ENCODE data around the gene ARHGAP45.
A peak's percentile ranks its signal among the peaks of the same experiment; 100 is the strongest.
"Not testable (repeated sequence)": the region's sequence is repeated elsewhere in the genome, so short reads cannot be mapped to it uniquely, and the experiment has no call there.

ARHGAP45 gene, protein sequence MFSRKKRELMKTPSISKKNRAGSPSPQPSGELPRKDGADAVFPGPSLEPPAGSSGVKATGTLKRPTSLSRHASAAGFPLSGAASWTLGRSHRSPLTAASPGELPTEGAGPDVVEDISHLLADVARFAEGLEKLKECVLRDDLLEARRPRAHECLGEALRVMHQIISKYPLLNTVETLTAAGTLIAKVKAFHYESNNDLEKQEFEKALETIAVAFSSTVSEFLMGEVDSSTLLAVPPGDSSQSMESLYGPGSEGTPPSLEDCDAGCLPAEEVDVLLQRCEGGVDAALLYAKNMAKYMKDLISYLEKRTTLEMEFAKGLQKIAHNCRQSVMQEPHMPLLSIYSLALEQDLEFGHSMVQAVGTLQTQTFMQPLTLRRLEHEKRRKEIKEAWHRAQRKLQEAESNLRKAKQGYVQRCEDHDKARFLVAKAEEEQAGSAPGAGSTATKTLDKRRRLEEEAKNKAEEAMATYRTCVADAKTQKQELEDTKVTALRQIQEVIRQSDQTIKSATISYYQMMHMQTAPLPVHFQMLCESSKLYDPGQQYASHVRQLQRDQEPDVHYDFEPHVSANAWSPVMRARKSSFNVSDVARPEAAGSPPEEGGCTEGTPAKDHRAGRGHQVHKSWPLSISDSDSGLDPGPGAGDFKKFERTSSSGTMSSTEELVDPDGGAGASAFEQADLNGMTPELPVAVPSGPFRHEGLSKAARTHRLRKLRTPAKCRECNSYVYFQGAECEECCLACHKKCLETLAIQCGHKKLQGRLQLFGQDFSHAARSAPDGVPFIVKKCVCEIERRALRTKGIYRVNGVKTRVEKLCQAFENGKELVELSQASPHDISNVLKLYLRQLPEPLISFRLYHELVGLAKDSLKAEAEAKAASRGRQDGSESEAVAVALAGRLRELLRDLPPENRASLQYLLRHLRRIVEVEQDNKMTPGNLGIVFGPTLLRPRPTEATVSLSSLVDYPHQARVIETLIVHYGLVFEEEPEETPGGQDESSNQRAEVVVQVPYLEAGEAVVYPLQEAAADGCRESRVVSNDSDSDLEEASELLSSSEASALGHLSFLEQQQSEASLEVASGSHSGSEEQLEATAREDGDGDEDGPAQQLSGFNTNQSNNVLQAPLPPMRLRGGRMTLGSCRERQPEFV

DNA sequence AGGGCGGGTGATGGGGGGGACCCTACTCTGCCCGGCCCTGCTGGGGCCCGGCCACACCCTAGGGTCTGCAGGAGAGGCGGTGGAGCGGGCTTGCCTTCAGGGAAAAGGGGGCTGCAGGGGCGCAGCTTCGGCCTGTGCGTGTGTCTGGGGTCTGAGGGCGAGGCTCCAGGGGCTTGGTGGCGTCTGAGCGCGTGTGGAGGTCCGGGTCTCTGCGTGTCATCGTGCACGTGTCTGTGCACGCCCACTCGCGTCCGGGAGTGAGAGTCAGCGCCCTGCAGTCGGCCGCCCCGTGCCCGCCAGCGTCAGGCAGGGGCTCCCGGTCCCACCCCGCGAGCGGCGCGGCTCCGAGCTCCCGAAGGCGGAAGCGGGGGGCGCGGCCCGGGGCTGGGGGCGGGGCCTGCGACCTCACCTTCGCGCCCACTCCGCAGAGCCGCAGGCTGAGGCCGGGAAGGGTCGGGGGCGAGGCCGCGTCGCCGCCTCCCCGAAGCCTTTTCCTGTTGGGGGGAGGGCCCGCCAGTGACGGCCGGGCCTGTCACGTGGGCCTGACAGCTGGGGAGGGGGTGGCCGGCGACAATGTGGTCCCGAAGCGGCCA lies at the start of gene ARHGAP45:
ARHGAP45 (plus strand) TSS at position 420 of the 593 bp plus-strand sequence. CDS start 239 bp downstream, outside the sequence.
- DNase-seq: no peak

DNA sequence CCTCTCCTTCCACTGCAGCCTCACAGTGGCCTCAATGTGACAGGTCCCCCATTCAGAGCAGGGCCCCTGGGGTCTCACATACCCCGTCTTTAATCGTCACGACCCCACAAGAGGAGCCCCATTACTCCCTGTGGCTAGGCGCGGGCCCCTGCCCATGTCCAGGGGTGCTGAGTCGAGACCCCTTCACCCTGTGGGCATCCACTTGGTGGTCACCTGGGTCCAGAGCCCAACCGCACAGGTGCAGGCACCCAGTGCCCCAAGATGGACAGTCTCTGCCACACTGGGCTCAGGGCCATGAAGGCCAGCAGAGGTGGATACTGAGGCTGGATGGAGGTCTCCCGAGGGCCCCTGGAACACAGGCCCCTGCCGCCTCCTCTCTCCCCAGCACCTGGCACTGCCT lies 49.1 kb upstream of the ARHGAP45 start:
- DNase-seq: no peak

DNA sequence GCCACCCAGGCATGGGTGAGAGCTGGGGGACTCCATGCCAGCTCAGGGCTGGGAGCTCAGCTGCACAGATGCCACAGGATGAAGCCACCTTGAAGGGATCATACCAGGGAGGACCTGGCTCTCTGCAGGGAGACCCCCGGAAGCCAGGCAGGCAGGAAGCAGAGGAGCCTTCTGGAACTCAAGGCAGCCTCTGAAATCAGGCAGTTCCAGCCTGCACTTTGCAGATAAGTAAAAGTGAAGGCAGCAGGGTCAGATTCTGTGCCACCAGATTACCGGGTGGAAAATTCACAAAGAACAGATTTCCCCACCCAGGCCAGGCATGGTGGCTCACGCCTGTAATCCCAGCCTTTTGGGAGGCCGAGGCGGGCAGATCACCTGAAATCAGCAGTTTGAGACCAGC lies 48.6 kb upstream of the ARHGAP45 start:
- DNase-seq: no peak

DNA sequence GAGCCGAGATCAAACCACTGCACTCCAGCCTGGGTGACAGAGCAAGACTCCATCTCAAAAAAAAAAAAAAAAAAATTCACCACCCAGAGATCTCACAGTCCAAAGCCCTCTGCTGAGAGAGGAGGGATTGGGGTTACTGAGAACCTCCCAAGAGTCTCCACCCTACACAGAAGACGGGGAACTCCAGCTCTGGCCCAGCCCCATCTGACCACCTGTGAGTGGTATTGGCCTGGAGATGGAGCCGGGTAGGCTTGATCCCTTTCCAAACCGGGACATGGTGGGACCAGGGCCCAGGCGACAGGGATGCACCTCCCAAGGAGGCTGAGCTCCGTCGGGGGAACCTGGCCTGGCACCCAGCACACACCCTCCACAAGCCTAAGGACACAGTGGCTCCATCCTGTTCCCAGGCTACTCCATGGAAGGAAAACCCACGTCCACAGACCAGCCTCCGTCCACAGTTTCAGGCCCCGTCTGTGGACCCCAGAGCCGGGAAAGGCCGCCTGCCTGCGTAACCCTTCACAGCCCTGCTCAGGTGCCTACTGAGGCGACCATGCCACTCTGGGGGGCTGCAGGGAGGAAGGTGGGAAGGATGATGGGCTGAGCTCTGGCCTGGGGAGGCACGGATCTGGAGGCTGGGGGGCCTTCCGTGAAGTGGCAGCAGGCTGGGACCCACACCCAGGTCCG lies 47.9 kb upstream of the ARHGAP45 start:
- DNase-seq: no peak

DNA sequence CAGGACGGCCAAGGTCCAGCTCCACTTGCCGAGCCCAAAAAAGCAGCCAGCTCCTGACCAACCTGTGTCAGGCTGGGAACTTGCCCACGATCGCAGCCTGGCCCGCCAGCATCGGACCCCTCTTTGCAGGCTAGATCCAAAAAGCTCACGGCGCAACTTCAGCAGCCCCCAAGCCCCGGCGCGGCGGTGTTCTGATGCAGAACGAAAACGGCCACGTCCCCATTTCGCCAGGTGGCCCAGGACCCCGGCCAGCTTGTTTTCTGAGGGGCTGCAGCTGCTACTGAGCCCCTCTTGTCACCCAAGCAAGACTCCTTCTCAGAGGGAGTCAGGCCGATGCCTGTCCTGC lies 47.4 kb upstream of the ARHGAP45 start:
- DNase-seq: no peak

DNA sequence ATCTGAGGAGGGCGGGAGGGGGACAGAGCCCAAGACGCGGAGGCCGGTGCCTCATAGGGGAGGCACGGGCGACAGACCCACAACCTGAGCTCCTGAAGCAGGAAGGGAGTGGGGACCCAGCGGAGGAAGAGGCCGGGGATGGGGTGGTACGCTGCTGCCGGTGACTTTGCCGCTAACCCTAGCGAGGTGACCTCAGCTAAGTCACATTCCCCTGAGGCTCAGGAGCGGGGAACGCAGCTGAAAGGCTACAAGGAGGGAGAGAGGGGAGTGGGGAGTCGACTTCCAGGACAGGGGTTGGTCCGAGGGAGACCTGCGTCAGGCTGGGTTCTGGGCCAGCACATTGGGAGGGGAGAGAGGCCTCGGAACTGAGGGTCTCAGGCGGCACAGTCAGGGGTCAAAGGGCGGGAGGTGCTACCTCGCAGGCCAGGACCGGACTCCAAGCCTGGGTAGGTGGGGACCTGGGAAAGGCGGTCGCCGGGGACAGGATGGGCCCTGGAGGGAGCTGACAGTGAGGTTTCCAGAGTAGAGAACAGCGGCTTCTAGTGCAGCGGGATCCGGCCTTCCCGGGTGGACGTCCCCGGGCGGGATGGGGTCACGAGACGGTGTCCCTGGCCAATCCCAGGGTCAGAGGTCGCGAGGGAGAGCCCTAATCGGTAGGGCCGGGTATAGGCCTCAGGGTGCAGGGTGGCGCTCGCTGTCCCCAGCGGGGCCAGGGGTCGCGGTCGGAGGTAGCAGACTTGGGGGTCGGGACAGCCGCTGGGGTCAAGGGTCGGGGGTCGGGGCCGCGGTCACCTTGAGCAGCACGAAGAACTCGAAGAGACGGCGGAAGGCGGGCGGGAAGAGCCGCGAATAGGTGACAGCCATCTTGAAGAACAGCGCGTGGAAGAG lies 46.7 kb upstream of the ARHGAP45 start:
- no peak for DNase-seq

DNA sequence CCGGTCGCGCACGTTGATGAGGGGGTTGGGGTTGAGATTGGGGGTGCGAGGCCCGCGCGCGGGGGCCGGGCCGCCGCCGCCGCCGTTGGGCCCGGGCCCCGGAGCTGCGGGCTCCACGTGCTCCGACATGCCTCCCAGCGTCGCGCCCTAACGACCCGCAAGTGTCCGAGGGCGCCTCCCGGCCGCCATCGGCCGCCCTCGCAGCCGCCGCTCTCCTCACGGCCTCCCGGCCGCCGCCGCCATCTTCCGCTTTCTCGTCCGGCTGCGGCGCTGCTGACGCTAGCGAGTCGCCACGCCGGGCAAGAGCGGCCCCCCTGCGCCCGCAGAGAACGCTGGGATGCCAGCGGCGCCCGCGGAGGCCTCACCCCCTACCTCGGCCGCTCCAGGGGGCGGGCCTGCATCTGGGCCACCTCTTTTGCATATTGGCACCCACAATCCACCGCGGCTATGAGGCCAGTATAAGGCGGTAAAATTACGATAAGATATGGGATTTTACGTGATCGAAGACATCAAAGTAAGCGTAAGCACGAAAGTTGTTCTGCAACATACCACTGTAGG lies 46.0 kb upstream of the ARHGAP45 start, which contains the start of gene TMEM259:
TMEM259 (minus strand) TSS at position 256 of the 558 bp plus-strand sequence; CDS start at position 129, 127 bp downstream.
- DNase-seq: peak; percentile 98

DNA sequence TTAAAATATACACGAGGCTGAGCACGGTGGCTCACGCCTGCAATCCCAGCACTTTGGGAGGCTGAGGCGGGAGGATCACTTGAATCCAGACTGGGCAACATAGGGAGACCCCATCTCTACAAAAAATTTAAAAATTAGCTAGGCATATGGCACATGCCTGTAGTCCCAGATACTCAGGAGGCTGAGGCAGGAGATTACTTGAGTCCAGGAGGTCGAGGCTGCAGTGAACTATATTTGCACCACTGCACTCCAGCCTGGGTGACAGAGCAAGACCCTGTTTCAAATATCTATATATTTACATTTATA lies 43.1 kb upstream of the ARHGAP45 start:
- not testable (repeated sequence) for DNase-seq

DNA sequence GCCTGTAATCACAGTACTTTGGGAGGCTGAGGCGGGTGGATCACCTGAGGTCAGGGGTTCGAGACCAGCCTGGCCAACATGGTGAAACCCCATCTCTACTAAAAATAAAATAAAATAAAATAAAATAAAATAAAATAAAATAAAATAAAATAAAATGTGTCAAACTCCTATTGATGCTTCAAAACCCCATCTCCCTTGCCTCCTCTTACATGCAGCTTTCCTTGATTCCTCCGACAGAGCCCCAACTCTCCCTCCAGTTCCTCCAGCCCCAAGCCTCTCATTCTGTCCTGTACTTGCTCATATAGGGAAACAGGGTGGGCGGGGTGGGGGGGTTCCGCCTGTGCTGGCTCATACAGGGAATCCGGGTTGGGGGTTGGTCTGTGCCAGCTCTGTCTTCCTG lies 41.9 kb upstream of the ARHGAP45 start:
- DNase-seq: not testable (repeated sequence)

DNA sequence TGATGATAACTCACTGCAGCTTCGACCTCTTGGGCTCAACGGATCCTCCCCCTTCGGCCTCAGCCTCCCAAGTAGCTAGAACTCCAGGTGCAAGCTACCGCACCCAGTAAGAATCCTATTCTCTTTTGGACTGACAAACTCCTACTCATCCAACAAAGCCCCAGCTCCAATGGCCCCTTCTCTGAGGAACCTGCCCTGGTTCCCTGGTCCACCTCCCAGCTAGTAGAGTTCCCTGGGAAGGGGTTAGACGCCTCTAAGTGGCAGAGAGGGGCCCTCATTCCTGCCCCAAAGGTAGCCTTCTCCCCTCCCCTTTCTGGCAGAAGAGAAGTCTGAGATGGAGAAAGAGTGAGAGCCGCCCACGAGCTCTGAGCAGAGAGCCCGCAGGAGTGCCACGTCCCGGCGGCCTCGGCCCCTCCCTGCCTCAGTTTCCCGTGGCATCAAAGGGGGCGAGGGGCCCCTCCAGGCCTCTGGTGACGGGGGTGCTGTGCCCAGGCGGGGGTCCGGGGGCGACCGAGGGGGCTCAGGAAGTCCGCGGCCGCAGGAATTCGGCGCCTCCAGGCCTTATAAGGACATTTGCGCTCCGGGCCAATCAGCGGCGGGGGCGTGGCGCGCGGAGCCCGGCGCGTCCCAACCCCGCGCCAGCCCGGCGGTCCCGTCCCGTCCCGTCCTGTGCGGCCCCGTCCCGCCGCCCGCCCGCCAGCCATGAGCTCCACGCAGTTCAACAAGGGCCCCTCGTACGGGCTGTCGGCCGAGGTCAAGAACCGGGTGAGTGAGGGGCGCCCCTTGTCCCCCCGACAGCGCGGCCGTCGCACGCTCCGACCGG lies 40.8 kb upstream of the ARHGAP45 start, which contains the start of gene CNN2:
CNN2 (plus strand) TSS at position 649 of the 823 bp plus-strand sequence; CDS start at position 703, 54 bp downstream.
- peak; percentile 43 for DNase-seq

DNA sequence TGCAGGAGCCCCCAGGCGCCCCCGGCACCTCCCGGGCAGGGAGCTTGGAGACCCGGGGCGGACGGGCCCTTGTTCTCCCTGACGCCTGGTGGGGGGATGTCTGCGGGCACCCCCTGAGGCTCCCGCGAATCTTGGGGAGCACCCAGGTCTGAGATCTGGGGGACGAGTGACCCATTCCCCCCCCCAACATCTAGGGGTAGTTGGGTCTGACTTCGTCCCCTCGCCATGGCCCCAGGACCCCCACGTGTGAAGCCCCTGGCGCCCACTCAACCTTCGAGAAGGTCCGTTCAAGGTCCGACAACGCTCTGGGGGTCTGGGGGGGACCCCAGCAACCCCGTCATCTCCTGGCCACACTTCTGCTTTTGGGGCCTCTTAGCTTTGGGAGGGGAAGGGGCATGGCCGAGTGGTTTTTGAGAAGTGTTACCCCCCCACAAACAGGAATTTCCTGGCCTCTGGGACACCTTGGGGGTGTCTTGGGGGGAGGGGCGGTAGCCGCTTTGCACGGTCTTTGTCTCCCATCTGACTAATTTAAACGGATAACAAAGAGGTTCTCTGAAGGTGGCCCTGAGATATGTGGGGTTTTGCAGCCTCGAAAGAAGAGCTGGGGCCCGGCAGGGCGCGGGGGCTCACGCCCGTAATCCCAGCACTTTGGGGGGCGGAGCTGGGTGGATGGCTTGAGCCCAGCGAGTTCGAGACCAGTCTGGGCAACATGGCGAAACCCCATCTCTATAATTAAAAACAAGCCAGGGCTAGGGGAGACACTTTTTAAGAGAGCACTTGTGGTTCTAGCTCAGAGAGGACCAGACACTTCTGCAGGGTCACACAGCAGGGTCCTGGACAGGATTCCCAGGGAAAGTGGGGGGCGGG lies 40.0 kb upstream of the ARHGAP45 start:
- DNase-seq: peak; percentile 73

DNA sequence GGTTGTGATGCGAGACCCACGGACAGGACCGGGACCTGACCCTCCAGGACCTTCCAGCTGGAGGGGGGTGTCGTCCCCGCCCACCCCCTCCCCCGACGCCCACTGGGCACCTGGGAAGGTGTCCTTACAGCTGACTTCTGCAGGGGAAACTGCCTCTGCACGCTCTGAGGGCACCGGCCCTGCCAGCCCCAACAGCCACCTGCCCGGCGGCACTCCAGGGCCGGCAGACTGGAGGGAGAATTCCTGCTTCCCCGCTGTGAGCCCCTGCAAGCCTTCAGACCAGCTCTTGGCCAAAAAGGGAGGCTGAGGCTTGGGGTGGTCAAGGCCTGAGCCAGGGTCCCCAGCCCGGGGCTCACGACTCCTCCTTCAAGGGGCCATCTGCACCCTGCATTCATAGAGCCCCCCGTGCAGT lies 39.3 kb upstream of the ARHGAP45 start:
- DNase-seq: peak; percentile 49

DNA sequence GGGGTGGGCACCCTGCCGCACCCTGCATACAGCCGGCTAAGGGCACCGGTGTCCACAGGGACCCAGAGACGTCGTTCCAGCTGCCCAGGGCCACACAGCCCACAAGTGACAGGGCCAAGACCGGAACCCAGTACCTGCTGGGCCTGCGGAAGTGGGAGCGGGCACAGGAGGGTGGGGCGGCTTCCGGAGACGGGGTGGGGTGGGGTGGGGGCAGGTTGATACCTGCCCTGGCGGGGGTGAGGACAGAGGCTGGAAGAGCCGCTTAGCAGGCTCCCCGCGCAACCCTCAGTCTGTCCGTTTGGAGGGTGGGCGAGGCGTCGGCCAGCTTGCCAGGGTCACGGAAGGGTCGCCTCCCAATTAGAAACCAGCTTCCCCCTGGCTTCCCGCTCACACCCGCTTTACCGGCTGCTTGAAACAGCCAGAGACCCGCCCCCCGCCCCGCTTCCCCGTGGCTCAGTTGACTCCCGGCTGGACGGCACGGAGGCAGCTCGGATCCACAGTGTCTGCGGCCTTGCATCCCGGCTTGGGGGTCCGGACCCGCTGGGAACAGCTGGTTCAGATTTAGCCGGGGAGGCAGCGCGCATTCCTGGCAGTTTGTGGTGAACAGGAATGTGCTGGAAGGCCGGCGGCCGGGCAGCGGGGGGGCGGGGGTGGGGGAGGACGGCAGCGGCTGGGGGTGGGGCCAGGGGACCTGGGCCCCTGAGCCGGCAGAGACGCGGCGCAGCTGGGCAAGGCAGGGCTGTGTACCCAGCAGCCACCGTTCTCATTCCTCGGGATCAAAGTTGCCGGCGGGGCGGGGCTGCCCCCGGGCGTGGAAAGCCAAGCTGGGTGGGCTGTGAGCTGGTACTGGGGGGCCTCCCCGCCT lies 38.7 kb upstream of the ARHGAP45 start:
- DNase-seq: peak; percentile 77

DNA sequence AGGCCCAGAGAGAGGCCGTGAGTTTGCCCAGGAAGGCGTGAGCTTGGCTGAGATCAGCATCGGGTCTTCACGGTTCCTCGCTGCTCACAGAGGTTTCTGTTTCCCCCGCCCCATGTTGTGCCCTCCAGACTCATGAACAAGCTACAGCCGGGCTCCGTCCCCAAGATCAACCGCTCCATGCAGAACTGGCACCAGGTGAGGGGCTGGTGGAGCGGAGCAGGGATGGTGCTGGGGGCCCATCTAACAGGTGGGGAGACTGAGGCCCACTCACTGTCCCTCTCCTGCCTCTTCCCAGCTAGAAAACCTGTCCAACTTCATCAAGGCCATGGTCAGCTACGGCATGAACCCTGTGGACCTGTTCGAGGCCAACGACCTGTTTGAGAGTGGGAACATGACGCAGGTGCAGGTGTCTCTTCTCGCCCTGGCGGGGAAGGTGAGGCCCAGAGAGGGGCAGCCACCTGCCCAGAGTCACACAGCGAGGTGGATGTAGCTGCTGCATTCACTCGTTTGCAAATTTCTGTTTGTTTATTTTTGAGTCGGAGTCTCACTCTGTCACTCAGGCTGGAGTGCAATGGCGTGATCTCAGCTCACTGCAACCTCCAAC lies 34.6 kb upstream of the ARHGAP45 start:
- DNase-seq: no peak

DNA sequence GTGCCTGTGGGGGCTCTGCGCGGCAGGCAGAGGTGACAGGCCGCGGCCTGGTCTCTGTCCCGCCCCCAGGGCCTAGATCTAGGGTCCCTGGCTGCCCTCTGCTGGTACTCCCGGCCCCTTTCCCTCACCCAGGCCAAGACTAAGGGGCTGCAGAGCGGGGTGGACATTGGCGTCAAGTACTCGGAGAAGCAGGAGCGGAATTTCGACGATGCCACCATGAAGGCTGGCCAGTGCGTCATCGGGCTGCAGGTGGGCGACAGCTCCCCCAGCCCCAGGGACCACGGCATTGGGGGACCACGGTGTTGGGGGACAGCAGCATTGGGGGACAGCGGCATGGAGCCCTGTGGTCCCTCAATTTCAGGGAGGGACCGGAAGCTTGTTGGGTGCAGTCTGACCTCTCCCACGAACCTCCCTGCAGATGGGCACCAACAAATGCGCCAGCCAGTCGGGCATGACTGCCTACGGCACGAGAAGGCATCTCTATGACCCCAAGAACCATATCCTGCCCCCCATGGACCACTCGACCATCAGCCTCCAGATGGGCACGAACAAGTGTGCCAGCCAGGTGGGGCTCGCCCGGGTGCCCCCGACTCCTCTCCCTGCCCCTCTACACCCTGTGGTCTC lies 30.9 kb upstream of the ARHGAP45 start:
- no peak for DNase-seq

DNA sequence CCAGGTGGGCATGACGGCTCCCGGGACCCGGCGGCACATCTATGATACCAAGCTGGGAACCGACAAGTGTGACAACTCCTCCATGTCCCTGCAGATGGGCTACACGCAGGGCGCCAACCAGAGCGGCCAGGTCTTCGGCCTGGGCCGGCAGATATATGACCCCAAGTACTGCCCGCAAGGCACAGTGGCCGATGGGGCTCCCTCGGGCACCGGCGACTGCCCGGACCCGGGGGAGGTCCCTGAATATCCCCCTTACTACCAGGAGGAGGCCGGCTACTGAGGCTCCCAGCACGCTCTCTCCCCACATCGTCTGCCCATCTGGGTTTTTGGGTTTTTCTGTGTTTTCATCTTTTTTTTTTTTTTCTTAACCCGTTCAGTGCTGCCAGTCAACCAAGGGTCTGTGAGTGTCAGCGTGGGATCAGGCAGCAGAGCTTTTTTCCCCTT lies 29.3 kb upstream of the ARHGAP45 start:
- DNase-seq: no peak

All from retina (tissue), 1 donor.